Stimulated activated CD8-positive, alpha-beta memory T cell treated with anti-CD3 and anti-CD28 coated beads, Interleukin-15, amount 100 ng/mL, for 4 hours (primary cell): ENCODE data around the gene ITSN1.
"Not testable (repeated sequence)": the region's sequence is repeated elsewhere in the genome, so short reads cannot be mapped to it uniquely, and the experiment has no call there.

Source experiments
- DNase-seq, 2 donors: peaks; one replicate each; pipeline ENCODE4 v3.0.0-alpha.2; 2020; ENCODE audit warnings: low read depth in 2 of 2

Gene ITSN1

DNA sequence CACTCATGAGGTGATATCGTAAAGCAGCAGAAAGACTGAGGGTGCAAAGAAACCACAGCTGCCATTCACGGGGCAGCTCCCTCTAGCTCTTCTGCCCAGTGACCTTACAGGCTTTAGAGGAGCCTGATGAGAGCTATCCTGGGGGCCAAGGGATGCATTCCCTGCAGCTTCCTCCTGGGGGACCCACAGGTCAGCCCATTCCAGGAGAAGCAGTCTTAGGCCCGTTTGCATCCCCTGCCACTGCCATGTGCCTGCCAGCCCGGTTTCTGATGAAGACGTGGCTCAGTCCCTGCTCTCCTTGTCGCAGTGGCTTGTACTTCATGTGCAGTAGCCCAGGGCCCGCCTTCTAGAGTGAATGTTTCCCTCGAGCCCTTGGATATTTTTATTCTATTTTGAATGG, 250.6 kb downstream of the ITSN1 start:
- DNase-seq: no peak

DNA sequence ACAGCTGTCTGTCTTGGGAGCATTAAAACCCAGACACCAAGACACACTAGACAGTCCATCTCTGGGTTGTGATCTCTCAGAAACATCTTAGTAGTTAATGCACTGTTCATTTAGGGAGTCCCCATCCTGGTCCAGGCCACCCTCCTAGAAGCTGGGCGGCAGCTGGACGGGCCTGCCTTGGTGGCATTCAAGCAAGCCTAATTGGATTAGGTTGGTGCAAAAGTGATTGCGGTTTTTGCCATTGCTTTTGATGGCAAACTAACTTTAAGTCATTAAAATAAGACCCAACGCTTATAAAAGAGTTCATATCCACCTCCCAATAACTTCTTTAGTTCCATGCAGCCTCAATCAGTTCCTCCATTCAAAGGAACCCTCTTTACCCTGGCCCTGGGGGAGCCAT, 251.6 kb downstream of the ITSN1 start:
- DNase-seq: no peak

DNA sequence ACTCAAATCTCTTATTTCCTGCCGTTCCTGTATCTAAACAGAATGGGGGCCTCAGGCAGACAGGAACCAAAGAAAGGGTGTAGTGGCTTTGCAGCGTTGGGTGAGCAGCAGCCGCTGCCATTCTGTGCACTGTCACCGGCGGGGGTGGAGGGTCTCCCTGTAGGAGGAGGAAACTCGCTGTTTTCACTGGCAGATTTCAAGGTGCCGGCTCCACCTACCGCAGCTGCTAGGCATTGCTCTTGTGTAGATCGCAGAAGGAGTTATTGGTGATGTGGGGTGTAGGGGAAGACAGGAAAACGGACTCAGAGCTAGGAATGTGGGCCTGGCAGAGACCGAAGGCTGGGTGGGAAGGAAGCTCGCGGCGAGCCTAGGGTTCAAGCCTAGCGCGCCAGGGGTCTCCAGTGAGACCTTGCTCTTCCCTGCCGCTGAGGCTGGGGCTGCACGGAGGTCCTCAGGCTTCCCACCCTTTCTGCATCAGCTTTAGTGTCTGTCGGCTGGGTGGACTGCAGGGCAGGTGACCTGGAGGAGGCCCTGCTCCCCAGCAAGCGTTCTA, 252.5 kb downstream of the ITSN1 start:
- DNase-seq: peak; percentile 38 to 52

DNA sequence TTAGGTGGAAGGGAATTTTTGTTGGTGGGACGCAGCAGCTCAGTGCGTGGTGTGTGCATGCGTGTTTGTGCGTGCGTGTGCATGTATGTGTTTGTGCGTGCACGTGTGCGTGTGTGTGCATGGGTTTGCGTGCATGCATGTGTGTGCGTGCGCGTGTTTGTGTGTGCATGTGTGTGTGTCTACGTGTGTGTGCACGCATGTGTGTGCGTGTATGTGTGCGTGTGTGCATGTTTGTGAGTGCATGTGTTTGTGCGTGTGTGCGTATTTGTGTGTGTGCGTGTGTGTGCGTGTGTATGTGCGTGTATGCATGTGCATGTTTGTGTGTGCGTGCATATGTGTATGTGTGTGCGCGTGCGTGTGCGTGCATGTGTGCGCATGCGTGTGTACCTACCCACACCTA, 253.1 kb downstream of the ITSN1 start:
- DNase-seq: no peak

DNA sequence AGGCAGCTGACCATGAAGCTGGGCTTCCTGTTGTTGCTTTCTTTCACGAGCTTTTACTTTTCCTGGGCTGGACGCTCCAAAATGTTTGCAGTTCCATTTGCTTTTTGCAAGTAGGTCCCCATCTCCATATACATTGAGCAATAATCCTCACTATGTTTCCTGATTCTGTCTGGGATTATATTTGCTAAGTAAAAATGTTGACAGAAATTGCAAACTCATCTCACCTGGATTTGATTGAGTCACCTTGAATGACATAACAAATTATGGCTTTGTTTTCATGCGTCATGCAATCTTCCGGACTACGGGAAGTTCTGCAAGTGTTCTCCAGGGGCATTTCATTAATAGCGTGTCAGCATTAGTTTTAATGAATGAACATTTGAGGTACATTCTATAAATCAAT, 254.4 kb downstream of the ITSN1 start:
- DNase-seq: no peak

DNA sequence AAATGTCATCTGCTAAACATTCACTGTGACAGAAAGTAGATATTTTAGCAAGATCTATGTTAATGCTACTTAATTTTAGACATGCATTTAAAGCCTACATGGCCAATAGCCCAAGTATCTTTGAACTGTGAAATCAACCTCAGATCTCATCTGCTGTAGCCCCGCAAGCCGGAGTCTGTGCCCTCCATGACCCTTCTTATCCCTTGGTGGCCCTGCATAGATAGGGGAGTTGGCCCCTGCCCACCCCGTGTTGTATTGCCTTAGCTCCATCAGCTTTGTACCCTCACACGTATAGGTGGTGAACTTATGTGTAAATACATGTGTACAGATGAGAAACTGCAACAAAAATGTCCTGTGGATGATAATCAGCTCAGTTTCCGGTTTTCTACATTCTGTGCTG, 254.8 kb downstream of the ITSN1 start:
- DNase-seq: no peak

DNA sequence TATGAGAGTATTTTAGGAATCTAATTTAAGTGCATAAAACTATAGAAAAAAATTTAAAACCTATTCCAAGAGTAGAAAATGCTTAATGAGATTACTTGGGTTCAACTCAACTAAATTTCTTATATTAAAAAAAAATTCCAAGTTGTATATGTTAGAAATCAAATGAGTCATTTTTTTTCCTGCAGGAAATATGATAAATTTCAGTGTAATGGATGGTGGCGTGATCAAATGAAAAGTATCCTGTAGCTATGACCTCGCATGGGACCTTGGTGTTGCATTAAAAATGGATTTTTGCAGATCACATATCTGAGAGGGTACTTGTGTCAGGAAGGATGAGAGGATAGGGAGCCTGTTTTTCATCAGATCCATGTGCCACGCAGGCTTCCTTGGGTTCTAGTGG, 255.4 kb downstream of the ITSN1 start:
- DNase-seq: no peak

DNA sequence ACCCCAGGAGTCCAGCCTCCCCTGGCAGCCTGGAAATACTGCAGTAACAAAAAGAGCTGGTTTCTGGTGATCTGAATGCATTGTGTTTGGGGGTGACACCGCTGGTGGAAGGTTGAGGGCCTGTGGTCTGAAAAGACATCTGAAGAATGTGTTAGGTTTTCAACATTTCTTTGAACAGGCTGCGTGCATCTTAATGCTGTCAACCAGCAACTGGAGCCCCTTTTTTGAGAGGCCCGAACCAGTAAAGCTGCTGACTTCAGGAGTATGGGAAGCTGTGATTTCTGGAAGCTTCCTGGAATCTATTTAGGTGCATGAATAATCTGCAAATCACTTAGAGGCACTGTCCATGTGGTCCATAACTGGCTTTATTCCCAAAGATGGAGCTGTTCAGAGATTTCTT, 256.3 kb downstream of the ITSN1 start:
- DNase-seq: no peak

DNA sequence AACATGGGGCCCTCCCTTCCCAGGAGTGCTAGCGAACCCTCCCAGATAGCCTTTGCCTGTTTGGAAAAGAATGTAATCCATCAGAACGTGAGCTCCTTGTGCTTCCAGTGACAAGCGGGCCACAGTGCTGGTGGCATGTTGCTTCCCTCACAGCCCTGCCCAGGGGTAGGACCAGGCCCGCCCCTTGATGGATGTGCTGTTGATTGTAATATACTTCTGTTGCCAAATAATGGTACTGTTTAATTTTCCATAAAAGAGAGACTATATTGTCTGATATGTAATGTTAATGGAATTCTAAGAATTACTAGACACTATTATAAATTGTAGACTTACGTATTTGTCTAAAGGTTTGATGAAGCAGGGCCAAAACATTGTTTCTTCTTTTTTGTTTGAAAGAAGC, 256.9 kb downstream of the ITSN1 start:
- no peak for DNase-seq

DNA sequence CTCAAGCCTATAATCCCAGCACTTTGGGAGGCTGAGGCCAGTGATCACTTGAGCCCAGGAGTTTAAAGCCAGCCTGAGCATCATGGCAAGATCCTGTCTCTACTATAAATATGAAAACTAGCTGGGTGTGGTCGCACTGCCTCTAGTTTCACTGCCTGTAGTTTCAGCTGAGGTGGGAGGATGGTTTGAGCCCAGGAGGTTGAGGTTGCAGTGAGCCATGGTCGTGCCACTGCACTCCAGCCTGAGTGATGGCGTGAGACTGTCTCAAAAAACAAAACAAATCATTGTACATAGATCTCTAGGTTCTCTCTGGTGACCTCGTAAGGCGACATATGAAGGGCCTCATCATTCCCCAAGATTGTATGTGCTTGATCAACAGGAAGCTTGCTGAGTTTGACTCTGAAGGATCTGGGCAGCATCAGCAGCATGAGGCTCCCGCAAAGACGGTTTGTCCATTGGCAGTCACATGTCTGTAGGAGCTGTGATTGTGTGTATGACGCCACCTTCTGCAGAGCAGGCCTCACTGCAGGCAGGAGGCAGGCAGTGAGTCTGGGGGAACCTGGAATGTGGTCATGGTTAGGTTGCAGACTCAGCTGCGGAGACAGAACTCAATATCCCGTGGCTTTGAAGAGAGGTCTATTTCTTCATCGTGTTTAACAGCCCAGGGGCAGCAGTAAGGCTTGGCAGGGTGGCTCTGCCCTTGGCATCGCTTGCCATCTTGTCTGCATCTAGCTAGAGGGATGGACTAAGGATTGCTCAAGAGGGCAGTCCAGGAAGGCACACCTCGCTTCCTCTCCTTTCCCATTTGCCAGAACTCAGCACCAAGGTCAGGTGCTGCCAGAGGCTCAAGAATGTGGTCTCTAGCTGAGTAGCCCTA, 259.3 kb downstream of the ITSN1 start:
- no peak for DNase-seq

DNA sequence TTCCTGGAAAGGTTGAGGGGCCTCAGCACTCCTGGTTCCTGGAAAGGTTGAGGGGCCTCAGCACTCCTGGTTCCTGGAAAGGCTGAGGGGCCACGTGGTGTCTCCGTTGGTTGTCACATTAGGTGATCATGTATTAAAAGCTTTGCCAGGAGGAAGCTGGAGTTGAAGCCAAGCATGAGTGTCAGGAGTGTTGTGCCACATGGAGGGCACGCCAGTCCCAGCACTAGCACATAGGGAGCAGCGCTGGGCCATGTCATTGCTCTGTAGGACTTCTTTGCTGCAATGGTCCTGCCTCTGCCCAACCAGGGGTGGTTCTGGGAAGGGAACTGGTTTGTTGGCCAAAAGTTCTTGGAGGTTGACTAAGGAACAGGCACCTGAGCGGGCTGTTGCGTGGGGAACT, 260.0 kb downstream of the ITSN1 start:
- no peak for DNase-seq

DNA sequence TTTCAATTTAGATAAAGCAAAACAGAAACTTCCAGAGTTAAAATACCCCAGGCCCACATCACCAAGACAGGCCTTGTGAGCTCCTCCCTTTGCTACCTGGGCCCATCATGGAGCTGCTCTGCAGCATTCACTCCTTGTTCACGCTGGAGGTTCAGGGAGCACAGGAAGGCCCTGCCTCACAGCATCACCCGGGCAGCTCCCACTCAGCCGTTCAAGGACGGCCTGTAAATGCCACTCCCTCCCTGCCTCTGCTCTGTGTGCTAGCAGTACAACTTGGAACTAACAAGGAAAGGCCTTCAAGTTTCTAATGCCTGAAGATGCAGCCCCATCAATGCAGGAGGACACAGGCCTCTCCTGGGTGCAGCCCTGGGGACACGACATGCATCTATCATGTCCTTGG, 261.7 kb downstream of the ITSN1 start:
- no peak for DNase-seq

DNA sequence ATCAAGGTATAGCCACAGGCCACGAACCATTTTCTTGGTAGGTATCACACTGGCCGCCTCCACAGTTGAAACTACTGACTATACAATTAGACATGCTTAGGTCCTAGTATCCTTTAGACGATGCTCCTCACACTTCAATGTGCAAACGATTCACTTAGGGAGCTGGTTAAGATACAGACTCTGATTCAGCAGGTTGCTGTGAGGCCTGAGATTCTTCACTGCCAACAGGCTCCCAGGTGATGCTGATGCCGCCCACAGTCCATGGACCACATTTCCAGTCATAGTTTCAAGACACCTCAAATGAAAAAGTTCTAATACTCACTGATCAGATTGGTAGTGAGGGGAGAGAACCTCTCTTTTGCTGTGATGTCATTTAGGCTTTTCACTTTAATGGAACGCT, 266.5 kb downstream of the ITSN1 start:
- no peak for DNase-seq

DNA sequence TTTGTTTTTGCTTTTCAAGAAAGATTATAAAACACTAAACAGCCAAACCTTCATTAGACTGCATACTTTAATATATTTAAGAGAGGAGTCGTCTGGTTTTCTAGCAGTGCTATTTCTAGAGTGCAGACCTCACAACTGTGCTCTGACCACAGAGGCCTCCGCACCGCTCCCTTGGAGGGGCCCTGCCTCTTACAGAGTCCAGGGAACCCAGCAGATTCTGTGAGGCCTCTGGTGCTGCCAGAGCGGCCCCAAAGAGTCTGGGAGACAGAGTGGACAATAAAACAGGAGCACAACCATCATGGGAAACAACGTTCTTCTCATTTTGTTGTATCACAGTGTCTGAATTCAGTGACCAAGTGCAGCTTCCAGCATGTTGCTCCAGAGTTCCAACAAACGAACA, 267.5 kb downstream of the ITSN1 start:
- no peak for DNase-seq

DNA sequence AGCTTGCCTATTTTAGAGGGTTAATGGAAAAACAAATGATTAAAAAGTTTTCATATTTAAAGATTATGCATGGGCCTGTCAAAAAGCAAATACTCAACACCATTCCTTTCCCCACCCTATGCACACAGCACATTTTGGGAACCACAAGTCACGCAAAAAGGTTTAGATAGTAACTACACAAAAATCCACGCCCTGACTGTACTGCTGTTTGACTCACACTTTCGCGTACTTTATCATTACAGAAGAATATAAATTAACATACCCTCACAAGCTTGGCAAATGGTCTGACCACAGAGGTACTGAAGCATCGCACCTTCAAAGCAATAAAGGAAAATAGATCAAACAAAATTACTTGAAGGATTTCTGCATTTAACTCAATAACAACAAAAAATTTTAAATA, 271.9 kb downstream of the ITSN1 start:
- no peak for DNase-seq

DNA sequence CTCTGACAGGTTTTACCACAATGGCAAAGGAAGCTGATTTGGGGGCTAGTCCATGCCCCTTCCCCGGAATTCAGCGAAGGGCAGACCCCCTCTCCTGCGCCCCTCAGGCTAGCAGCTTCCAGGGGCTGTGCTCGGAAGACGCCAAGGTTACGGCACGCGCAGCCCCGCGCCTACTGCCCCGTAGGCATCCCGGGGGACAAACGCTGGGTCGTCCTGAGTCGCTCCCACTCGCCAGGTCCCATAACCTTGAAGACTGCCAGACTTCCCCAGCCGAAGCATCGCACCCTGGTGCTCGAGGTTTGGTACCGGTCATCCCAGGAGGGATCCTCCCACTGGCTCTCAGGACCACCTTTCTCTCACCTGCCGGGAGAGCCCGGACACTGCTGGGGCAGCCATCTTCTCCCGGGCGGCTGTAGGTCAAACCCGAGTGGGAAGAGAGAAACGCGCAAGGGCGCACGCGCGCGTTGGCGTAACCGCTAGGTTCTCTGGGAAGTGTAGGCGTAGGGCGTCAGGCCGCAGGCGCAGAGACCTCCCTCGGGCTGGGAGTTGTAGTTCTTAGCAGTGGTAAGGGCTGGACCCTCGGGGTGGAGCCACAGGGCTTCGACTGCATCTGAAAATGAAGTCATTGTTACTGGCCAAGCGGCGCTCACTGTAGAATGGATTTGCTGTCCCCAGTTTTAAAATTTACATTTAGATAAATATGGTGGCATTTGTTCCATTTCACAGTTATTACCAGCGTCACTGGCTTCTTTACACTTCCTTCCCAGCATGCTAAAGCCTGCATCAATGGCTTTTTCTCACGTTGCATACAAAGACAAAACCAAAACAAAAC, 273.3 kb downstream of the ITSN1 start, which contains the start of gene ATP5PO:
Gene ATP5PO (minus strand): TSS at position 437 of the 832 bp plus-strand sequence. CDS start 41 bp downstream, at position 396.
- DNase-seq: peak; percentile 95 to 96

DNA sequence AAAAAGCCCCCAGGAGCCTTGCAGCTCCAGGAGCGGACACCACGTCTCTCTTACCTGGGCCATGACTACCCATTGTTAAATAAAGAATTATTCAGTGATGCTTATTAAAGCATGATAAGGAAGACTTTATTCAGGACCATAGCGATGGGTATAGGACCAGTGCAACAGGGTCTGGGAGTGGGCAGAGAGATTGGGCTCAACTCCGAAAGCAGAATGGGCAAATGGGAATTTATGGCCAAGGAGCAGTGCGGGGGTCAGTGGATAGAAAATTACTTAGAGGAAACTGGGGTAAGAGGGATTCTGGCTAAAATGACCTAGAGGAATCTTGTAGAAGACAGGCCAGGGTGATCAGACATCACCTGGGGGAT, 273.9 kb downstream of the ITSN1 start:
- no peak for DNase-seq

DNA sequence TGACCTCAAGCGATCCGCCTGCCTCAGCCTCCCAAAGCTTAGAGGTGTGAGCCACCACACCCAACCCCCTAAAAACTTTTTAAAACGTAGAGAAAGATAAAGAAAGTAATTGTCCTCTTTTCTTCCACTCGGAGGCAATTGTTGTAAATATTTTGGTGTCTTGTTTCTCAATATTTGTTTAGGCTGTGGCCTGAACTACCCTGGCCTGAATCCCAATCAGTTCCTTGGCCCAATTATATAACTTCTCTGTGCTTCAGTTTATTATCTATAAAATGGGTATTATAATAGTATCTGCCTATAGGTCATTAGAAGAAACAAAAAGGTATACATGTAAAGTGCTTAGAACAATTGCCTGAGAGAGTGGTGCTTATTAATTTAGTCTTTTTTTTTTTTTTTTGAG, 275.1 kb downstream of the ITSN1 start:
- no peak for DNase-seq

DNA sequence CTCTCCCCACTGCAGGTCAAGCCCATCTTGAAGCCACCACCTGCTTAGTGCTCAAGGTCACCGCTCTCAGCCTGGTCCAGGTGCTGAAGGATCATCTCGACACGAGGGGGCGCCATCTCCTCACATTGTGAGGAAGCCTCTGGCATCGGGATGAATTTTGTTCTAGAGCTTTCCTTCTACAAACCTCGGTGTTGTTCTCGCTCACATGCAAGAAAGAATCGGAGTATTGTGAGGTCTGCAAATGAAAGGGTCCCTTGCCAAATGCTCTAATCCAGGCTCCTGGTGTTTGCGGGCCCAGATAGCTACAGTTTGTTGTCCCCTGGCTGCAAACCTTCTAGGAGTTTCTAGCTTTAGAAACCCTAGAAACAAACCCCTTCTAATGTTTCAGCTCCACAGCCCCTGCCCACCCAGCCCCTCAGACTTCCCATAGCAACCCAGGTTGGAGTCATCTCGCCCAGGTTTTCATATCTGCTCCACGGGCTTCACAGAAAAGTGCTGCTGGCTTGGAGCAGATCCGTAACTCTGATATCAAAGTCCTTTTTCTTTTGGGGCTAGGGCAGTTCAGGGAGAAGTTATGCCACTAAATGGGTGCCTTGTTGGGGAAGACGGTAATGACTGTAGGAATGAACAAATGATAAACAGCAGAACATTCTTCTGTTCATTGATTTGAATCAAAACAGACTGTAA, 281.9 kb downstream of the ITSN1 start:
- DNase-seq: peak; percentile 59 to 74

DNA sequence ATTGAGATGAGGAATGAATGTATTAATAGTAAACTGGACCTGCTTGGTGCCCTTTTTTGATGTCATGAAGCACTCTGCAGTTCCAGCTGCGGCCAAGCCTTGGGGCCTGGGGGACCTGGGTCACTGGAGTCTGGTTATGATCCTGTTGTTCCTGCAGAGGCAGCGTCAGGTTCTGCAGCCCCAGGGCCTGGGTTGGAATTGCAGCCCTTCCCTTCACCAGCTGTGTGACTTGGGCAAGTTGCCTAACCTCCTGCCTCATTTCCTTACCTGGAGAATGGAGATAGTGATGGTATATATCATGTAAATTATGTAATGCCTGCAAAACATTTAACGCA, 282.4 kb downstream of the ITSN1 start:
- DNase-seq: no peak

DNA sequence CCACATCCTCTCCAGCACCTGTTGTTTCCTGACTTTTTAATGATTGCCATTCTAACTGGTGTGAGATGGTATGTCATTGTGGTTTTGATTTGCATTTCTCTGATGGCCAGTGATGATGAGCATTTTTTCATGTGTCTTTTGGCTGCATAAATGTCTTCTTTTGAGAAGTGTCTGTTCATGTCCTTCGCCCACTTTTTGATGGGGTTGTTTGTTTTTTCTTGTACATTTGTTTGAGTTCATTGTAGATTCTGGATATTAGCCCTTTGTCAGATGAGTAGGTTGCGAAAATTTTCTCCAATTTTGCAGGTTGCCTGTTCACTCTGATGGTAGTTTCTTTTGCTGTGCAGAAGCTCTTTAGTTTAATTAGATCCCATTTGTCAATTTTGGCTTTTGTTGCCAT, 283.9 kb downstream of the ITSN1 start:
- DNase-seq: not testable (repeated sequence)
